NCI-H2171 treated with DMSO at 0.1 percent for 48 hours (cell line): Measurements from ENCODE around the gene AP5Z1.

Experiments used
- DNase-seq: peaks from one replicate; lab custom pipeline; 2025; lab: John Stamatoyannopoulos, UW

The AP5Z1 gene

GRCh38 chr7:4803397-4804241 is 28.2 kb downstream of the AP5Z1 start:
- no peak for DNase-seq

- DNase-seq = no peak
Measured at GRCh38 chr7:4805110-4805983, 29.9 kb downstream of the AP5Z1 start.

GRCh38 chr7:4805984-4806300 is 30.5 kb downstream of the AP5Z1 start:
- peak; percentile 44 for DNase-seq

- DNase-seq = no peak
Measured at GRCh38 chr7:4806983-4807597, 31.7 kb downstream of the AP5Z1 start.

GRCh38 chr7:4807598-4808016 is 32.2 kb downstream of the AP5Z1 start:
- peak; percentile 26 for DNase-seq

GRCh38 chr7:4808026-4808425 is 32.6 kb downstream of the AP5Z1 start:
- DNase-seq = no peak

- DNase-seq = no peak
Measured at GRCh38 chr7:4808565-4808964, 33.1 kb downstream of the AP5Z1 start.

GRCh38 chr7:4809091-4809591 is 33.7 kb downstream of the AP5Z1 start:
- DNase-seq = no peak

- no peak for DNase-seq
Measured at GRCh38 chr7:4809666-4810065, 34.2 kb downstream of the AP5Z1 start.

GRCh38 chr7:4814433-4814832 is 39.0 kb downstream of the AP5Z1 start:
- no peak for DNase-seq

- DNase-seq = no peak
Measured at GRCh38 chr7:4815121-4815520, 39.7 kb downstream of the AP5Z1 start.

- DNase-seq = no peak
Measured at GRCh38 chr7:4815609-4816418, 40.4 kb downstream of the AP5Z1 start.

- DNase-seq = no peak
Measured at GRCh38 chr7:4816419-4817080, 41.1 kb downstream of the AP5Z1 start.

GRCh38 chr7:4817178-4817901 is 41.9 kb downstream of the AP5Z1 start:
- no peak for DNase-seq

- DNase-seq = no peak
Measured at GRCh38 chr7:4818000-4818794, 42.8 kb downstream of the AP5Z1 start.

GRCh38 chr7:4819560-4820404 is 44.4 kb downstream of the AP5Z1 start:
- no peak for DNase-seq

- DNase-seq = no peak
Measured at GRCh38 chr7:4820405-4820966, 45.1 kb downstream of the AP5Z1 start.

GRCh38 chr7:4820967-4821471 is 45.6 kb downstream of the AP5Z1 start:
- no peak for DNase-seq
